Esophagus muscularis mucosa (tissue), 4 donors: ENCODE measurements around the gene PDE3A. TPM values are rescaled to one million over a fixed set of nuclear protein-coding genes. Genes with fewer than 3 reads are reported as not detected.

Source experiments
- DNase-seq: peaks from one replicate; pipeline ENCODE4 v3.0.0-alpha.2; 2017; ENCODE audit errors: extremely low spot score
- H3K27ac ChIP-seq, 4 donors: fragments of 200-600 bp; sonication (generic); replicated peaks in 1 of 4; 1 replicate in 3 of 4; 2 replicates in 1 of 4; pipeline ENCODE4 v1.5.1; 2016 to 2019; ENCODE audit warnings: mild to moderate bottlenecking in 1 of 4
- H3K27me3 ChIP-seq, 4 donors: fragments of 200-600 bp; sonication (generic); one replicate each; pipeline versions ENCODE4 v1.5.1 to v1.6.0; 2016 to 2019
- H3K36me3 ChIP-seq, 4 donors: fragments of 200-600 bp; sonication (generic); one replicate each; pipeline ENCODE4 v1.5.1; 2016 to 2019
- H3K4me1 ChIP-seq, 4 donors: fragments of 200-600 bp; sonication (generic); one replicate each; pipeline ENCODE4 v1.5.1; 2016 to 2019
- H3K4me3 ChIP-seq, 4 donors: fragments of 200-600 bp; sonication (generic); 1 replicate in 2 of 4; 2 replicates in 2 of 4; pipeline ENCODE4 v1.5.1; 2016 to 2019; ENCODE audit warnings: mild to moderate bottlenecking in 4 of 4, moderate library complexity in 1 of 4
- H3K9me3 ChIP-seq, 4 donors: fragments of 200-600 bp; sonication (generic); 1 replicate in 3 of 4; 2 replicates in 1 of 4; pipeline ENCODE4 v1.5.1; 2016 to 2019
- CTCF ChIP-seq, 3 experiments: fragments of 200-600 bp in 2 of 3; fragments of 450-650 bp in 1 of 3; sonication (generic) in 2 of 3; IDR thresholded peaks; one replicate each; pipeline ENCODE4 v1.5.1; 2017 to 2019; ENCODE audit warnings: antibody characterized with exemption in 3 of 3, mild to moderate bottlenecking in 2 of 3, moderate library complexity in 1 of 3
- EP300 ChIP-seq: sonication (generic); formaldehyde crosslinking; IDR thresholded peaks from one replicate; pipeline ENCODE4 v1.6.1; 2017; ENCODE audit warnings: antibody characterized with exemption
- POLR2A ChIP-seq: fragments of 450-650 bp; IDR thresholded peaks from one replicate; pipeline ENCODE4 v1.6.1; 2017; ENCODE audit warnings: antibody characterized with exemption, moderate library complexity, mild to moderate bottlenecking, low read depth
- POLR2AphosphoS5 ChIP-seq, 2 donors: sonication (generic); formaldehyde crosslinking; IDR thresholded peaks; one replicate each; pipeline ENCODE4 v1.6.1; 2017; ENCODE audit warnings: antibody characterized with exemption in 2 of 2
- WGBS: methylation state at CpG from one replicate; pipeline ENCODE4 v1.1.5; 2018; 5-methylcytosine and 5-hydroxymethylcytosine counted together
- intact Hi-C: fragments of 100-400 bp; cut with DNase I; formaldehyde crosslinking; loops from one replicate; pipeline ENCODE4 v1.15.1; 2023
- total RNA-seq, 4 donors: library from RNA; depleted of rRNA; stranded (reverse); fragments of >200 nt; gene quantifications; one replicate each; pipeline versions ENCODE4 v1.1.0 to v1.2.1, GENCODE V29; 2016

PDE3A gene
- total RNA-seq, 4 donors from 2014 or later, result 93.8 to 155 (median 106) TPM

- no peak for TF ChIP-seq CTCF (IDR thresholded peaks at IDR 0.05)
- intact Hi-C loops, result no loop called here
- DNase-seq, result no peak
- H3K9me3 ChIP-seq, result no peaks in the 10 kb centered on the region
- no peak overlapping the region for H3K4me3 ChIP-seq
- H3K27me3 ChIP-seq, result no peaks in the 10 kb centered on the region
- H3K27ac ChIP-seq, result peak overlapping the region; percentile 14 to 66 (median 59)
- peaks cover 19 to 49% (median 39%) of the 10 kb centered on the region in 4 donors for H3K4me1 ChIP-seq
- WGBS, result 83% methylated on average over 9 of the region's 9 CpGs
- peaks cover 0 to 2% (median 0%) of the 10 kb centered on the region in 4 donors for H3K36me3 ChIP-seq
Measured at GRCh38 chr12:20628226-20628787, 260.0 kb downstream of the PDE3A start.

GRCh38 chr12:20628999-20629398, 260.7 kb downstream of the PDE3A start:
- Histone ChIP-seq H3K27me3 (no peaks in the 10 kb centered on the region), H3K4me1 (peaks cover 19 to 49% (median 39%) of the 10 kb centered on the region in 4 donors), H3K4me3 (no peak overlapping the region), H3K27ac (peak overlapping the region; percentile 14 to 66 (median 59)), H3K9me3 (no peaks in the 10 kb centered on the region), H3K36me3 (peaks cover 0 to 7% (median 0%) of the 10 kb centered on the region in 4 donors)
- DNase-seq, result no peak
- TF ChIP-seq POLR2AphosphoS5 (IDR thresholded peaks at IDR 0.05) (no peak), POLR2A (no peak), CTCF (IDR thresholded peaks at IDR 0.05) (no peak), EP300 (no peak)
- intact Hi-C loops, result no loop called here
- WGBS, result 27% methylated on average over 4 of the region's 4 CpGs

- Histone ChIP-seq H3K9me3 (no peaks in the 10 kb centered on the region), H3K4me3 (no peak overlapping the region), H3K27ac (peak overlapping the region; percentile 14 to 66 (median 59)), H3K4me1 (peaks cover 19 to 46% (median 37%) of the 10 kb centered on the region in 4 donors), H3K36me3 (peaks cover under 1 to 12% (median 5%) of the 10 kb centered on the region in 4 donors), H3K27me3 (no peaks in the 10 kb centered on the region)
- DNase-seq, result no peak
- 31% methylated on average over 6 of the region's 6 CpGs for WGBS
- intact Hi-C loops, result no loop called here
- TF ChIP-seq EP300, result no peak
- TF ChIP-seq POLR2AphosphoS5 (IDR thresholded peaks at IDR 0.05), result peak in 1 of 2 donors; percentile 54
Measured at GRCh38 chr12:20629414-20630156, 261.2 kb downstream of the PDE3A start.

GRCh38 chr12:20631711-20632110, 263.4 kb downstream of the PDE3A start:
- H3K4me1 ChIP-seq, result peaks cover 17 to 36% (median 28%) of the 10 kb centered on the region in 4 donors
- H3K4me3 ChIP-seq, result no peak overlapping the region
- no peaks in the 10 kb centered on the region for H3K9me3 ChIP-seq
- H3K27me3 ChIP-seq, result no peaks in the 10 kb centered on the region
- no peak for TF ChIP-seq CTCF (IDR thresholded peaks at IDR 0.05)
- TF ChIP-seq EP300, result no peak
- no peak for TF ChIP-seq POLR2A
- no peak for TF ChIP-seq POLR2AphosphoS5 (IDR thresholded peaks at IDR 0.05)
- WGBS, result 67% methylated on average over 1 of the region's 1 CpG
- DNase-seq, result no peak
- H3K27ac ChIP-seq, result no peak overlapping the region
- H3K36me3 ChIP-seq, result peaks cover 9 to 34% (median 17%) of the 10 kb centered on the region in 4 donors
- intact Hi-C loops, result no loop called here

- WGBS, result 66% methylated on average over 3 of the region's 3 CpGs
- intact Hi-C loops, result loop anchor here (10.0 kb wide), 1 partner anchor 154 kb away; no protein-coding TSS in a partner anchor
Measured at GRCh38 chr12:20641106-20641505, 272.8 kb downstream of the PDE3A start.

More at GRCh38 chr12:20641106-20641505, 272.8 kb downstream of the PDE3A start:
- Histone ChIP-seq H3K4me1 (peaks cover 0 to 10% (median 5%) of the 10 kb centered on the region in 4 donors), H3K9me3 (no peaks in the 10 kb centered on the region), H3K27me3 (no peaks in the 10 kb centered on the region), H3K27ac (no peak overlapping the region), H3K36me3 (peaks cover 0 to 44% (median 21%) of the 10 kb centered on the region in 4 donors), H3K4me3 (no peak overlapping the region)
- no peak for DNase-seq
- TF ChIP-seq POLR2AphosphoS5 (IDR thresholded peaks at IDR 0.05), result no peak
- TF ChIP-seq POLR2A, result no peak
- no peak for TF ChIP-seq EP300
- no peak for TF ChIP-seq CTCF (IDR thresholded peaks at IDR 0.05)
